ENCODE measurements around the gene SHANK1.

DNA sequence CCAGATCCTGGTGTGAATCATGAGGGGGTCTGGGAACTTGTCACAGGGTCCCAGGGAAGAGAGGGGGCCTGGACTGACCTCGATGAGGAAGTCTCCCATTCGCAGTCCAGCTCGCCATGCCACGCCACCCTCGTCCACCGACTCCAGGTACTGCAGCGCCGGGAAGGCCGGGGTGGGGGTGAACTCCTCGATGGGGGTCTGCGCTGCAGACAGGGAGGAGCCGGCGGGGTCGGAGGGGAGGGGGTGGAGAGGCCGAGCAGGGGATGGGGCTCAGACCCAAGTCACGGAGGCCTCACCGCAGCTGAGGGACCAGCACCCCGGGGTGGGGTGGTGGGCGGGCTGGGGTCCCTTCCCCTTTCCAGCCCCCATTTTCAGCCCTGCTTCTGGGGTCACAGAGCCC, 30.8 kb downstream of the SHANK1 start:
- TF ChIP-seq, protein P1, sequence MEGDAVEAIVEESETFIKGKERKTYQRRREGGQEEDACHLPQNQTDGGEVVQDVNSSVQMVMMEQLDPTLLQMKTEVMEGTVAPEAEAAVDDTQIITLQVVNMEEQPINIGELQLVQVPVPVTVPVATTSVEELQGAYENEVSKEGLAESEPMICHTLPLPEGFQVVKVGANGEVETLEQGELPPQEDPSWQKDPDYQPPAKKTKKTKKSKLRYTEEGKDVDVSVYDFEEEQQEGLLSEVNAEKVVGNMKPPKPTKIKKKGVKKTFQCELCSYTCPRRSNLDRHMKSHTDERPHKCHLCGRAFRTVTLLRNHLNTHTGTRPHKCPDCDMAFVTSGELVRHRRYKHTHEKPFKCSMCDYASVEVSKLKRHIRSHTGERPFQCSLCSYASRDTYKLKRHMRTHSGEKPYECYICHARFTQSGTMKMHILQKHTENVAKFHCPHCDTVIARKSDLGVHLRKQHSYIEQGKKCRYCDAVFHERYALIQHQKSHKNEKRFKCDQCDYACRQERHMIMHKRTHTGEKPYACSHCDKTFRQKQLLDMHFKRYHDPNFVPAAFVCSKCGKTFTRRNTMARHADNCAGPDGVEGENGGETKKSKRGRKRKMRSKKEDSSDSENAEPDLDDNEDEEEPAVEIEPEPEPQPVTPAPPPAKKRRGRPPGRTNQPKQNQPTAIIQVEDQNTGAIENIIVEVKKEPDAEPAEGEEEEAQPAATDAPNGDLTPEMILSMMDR (IDR thresholded peaks at IDR 0.05) = no peak
- TF ChIP-seq POLR2A (IDR thresholded peaks at IDR 0.05) (no peak), EP300 (IDR thresholded peaks at IDR 0.05) (no peak)
